GM18517 (cell line): Measurements from ENCODE around the gene PATL1.
"Not testable (repeated sequence)": the region's sequence is repeated elsewhere in the genome, so short reads cannot be mapped to it uniquely, and the experiment has no call there.

Experiments used
- ATAC-seq: cut with Tn5 transposase; IDR thresholded peaks from one replicate; pipeline ENCODE4 v1.9.1; 2021; ENCODE audit warnings: mild to moderate bottlenecking, moderate library complexity; ENCODE audit not compliant: unreplicated experiment

PATL1 gene

GRCh38 chr11:59668950-59669610 lies at the start of gene PATL1:
Gene PATL1, minus strand, starts transcription at chr11:59669037. Its CDS starts 142 bp downstream, at chr11:59668895.
- ATAC-seq = peak; percentile 95

- no peak for ATAC-seq
Observed at GRCh38 chr11:59716051-59716450, 47.2 kb upstream of the PATL1 start.

GRCh38 chr11:59713745-59714144 lies 44.9 kb upstream of the PATL1 start, which contains the start of gene OR10V1:
Gene OR10V1, minus strand, starts transcription at chr11:59713845. Its CDS starts 0 bp downstream, at chr11:59713845.
- ATAC-seq = no peak

- no peak for ATAC-seq
Observed at GRCh38 chr11:59710136-59710847, 41.5 kb upstream of the PATL1 start.

- ATAC-seq = no peak
Observed at GRCh38 chr11:59708537-59708936, 39.7 kb upstream of the PATL1 start.

- ATAC-seq = no peak
Observed at GRCh38 chr11:59707371-59707770, 38.5 kb upstream of the PATL1 start.

- ATAC-seq = no peak
Observed at GRCh38 chr11:59706518-59707285, 37.9 kb upstream of the PATL1 start.

- ATAC-seq = no peak
Observed at GRCh38 chr11:59705294-59705693, 36.5 kb upstream of the PATL1 start.

GRCh38 chr11:59703515-59703914 lies 34.7 kb upstream of the PATL1 start:
- not testable (repeated sequence) for ATAC-seq

GRCh38 chr11:59700157-59700556 lies 31.3 kb upstream of the PATL1 start:
- ATAC-seq = not testable (repeated sequence)

- ATAC-seq = no peak
Observed at GRCh38 chr11:59698506-59698905, 29.7 kb upstream of the PATL1 start.

GRCh38 chr11:59692915-59693314 lies 24.1 kb upstream of the PATL1 start:
- ATAC-seq = no peak

- no peak for ATAC-seq
Observed at GRCh38 chr11:59691156-59691555, 22.3 kb upstream of the PATL1 start.

GRCh38 chr11:59689015-59689414 lies 20.2 kb upstream of the PATL1 start:
- no peak for ATAC-seq

GRCh38 chr11:59681260-59681725 lies 12.5 kb upstream of the PATL1 start:
- not testable (repeated sequence) for ATAC-seq

GRCh38 chr11:59680287-59681154 lies 11.7 kb upstream of the PATL1 start:
- ATAC-seq = peak; percentile 88

- no peak for ATAC-seq
Observed at GRCh38 chr11:59679347-59679746, 10.5 kb upstream of the PATL1 start.

- no peak for ATAC-seq
Observed at GRCh38 chr11:59678813-59679165, 10.0 kb upstream of the PATL1 start.

GRCh38 chr11:59678118-59678812 lies 9.4 kb upstream of the PATL1 start:
- ATAC-seq = no peak

GRCh38 chr11:59676205-59676604 lies 7.4 kb upstream of the PATL1 start:
- ATAC-seq = no peak
